H54 (cell line): ENCODE results near the gene SH2D1B.

Experiments
- DNase-seq: peaks from one replicate; pipeline ENCODE4 v3.0.0; 2011; ENCODE audit warnings: low spot score, mixed read lengths; ENCODE audit not compliant: insufficient read length
- FAIRE-seq: peaks from 3 replicates; lab custom pipeline; 2011; peaks lifted over from hg19 to GRCh38; lab: Jason Lieb, UNC
- POLR2A ChIP-seq: IDR thresholded peaks from 2 replicates; pipeline ENCODE4 v1.6.1; 2011; ENCODE audit warnings: low read depth, mild to moderate bottlenecking, low read length

The SH2D1B gene

GRCh38 chr1:162390396-162391185 lies 21.3 kb downstream of the SH2D1B start:
- no peak for DNase-seq
- no peak for FAIRE-seq
- TF ChIP-seq POLR2A: no peak

GRCh38 chr1:162389971-162390370 lies 22.0 kb downstream of the SH2D1B start:
- DNase-seq (no peak), FAIRE-seq (no peak)
- TF ChIP-seq POLR2A: no peak

DNA sequence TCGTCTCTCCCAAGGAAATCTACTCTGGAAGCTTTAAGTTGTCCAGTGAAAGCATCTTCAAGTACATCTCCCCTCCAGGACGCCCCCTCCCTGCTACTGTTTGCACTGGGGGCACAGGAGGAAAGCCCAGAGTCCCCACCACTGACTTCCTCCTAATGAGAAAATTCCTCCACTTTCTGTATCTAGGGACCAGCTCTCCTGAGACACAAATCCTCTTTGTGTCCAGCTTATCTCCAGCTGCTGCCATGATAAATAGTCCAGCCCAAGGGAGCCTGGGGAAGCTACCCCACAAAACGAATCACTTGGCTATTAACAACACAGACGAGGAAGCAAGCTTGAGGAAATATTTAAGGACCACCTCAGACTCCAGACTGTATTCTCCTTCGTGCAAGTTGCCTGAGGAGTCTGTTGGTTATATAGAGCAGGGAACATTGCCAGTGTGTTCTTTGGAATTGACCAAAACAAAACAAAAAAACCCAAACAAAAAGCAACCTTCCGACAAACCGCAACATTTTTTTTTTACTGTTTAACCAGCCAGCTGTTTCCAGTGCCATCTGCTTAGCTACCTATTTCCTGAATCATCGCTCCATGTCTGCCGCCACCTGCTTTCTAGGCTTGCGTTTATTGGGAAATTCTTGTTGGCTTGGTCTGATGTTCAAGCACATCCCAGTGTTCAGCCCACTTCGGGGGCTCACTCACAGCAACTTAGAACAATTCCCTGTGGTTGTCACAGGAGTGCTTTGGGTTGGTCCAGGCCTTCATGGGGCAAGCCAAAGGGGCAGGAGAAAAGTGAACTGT lies 22.7 kb downstream of the SH2D1B start:
- DNase-seq: no peak
- no peak for FAIRE-seq
- no peak for TF ChIP-seq POLR2A

DNA sequence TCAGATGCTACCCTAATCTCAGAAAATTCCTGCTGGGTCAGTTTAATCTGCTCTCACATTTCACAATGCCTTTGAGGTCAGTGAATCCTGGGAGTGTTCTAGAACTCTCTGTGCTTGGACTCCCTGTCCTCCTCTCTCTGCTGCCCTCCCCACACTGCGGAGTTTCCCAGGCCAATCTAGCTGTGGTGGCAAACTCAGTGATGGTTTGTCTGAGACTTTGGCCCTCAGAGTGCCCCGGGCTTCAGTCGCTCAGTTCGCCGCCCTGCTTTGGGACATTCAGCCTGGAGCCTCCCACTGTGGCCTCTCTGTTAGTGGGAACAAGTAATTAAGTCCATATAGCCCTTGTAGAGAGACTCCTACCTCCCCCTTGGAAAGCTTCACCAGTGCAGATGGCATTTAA lies 23.3 kb downstream of the SH2D1B start:
- DNase-seq: no peak

DNA sequence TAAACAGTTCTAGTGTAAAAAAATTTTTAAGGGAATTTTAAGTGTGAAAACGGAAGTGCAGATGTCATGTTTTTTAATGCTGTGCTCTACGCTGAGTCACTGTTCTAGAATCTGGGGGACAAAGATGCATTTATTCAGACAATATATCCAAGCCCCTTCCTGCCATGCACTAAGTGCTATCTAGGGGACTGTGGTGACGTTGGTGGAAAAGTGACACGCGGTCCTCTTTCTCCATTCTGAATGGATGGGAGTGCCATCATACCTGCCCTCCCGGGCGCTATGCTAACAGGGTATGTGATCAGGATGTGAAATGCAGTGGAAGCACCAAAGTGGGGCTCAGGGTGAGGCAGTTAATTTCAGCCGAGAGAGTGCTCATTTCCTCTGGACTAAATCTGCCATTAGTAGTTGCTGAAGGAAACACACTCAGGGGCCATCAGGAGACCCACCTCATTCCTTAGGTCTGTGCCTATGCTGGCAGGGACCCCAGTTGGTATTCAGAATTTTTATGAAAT lies 23.8 kb downstream of the SH2D1B start:
- FAIRE-seq (no peak), DNase-seq (no peak)
- TF ChIP-seq POLR2A: no peak

More for the DNA sequence above, 23.3 kb downstream of the SH2D1B start:
- TF ChIP-seq POLR2A: no peak
- FAIRE-seq: no peak

GRCh38 chr1:162387226-162388082 lies 24.5 kb downstream of the SH2D1B start:
- TF ChIP-seq POLR2A: no peak
- DNase-seq: no peak
- FAIRE-seq: no peak

DNA sequence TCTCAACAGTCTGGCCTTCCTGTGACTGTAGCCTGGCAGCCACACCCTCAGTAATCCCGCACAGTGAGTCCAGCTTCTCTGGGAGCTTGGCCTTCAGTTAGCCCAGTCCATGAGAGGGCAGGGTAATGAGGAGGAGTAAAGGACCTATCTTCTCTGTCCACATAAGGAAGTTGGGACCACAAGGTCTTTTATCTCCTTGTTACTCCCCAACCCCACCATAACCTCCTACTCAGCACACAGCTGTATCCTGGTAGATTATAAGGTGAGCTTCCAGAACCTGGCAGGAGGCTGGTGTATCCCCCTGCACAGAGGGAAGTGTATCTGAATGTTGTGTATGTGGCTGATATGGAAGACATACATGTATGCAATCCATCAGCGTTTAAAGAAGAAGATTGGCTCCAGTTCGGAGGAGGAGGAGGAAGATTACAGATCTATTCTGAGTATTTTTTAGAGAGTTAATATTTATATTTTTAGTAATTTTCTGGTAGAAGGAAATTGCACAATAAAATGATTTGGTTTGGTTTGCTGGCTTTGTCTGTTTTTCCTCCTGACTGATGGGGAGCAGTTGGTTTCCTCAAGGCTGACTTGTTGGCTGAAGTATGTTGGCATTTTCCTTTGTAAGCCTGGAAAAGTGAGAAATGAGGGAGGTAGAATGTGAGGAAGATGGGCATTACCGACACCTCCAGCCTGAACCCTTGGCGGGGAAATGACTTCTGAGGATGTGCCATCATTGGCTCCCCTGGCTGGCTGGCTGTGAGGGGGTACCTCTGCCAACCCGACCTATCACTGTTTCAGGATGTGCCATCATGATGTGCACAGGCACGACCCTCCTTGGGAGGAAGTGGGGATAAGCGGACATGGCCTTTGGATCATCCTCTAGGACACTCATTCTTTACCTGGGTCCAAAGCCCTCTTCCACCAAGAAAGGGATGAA lies 25.4 kb downstream of the SH2D1B start:
- DNase-seq: no peak
- FAIRE-seq: no peak
- TF ChIP-seq POLR2A: no peak

GRCh38 chr1:162385702-162386101 lies 26.2 kb downstream of the SH2D1B start:
- TF ChIP-seq POLR2A: no peak
- DNase-seq (no peak), FAIRE-seq (no peak)

- no peak for DNase-seq
- no peak for TF ChIP-seq POLR2A
- no peak for FAIRE-seq
Measured at GRCh38 chr1:162385280-162385623, 26.7 kb downstream of the SH2D1B start.

- FAIRE-seq (no peak), DNase-seq (no peak)
- no peak for TF ChIP-seq POLR2A
Measured at GRCh38 chr1:162384601-162385279, 27.2 kb downstream of the SH2D1B start.

- no peak for DNase-seq
- FAIRE-seq: no peak
- no peak for TF ChIP-seq POLR2A
Measured at GRCh38 chr1:162384116-162384515, 27.8 kb downstream of the SH2D1B start.

DNA sequence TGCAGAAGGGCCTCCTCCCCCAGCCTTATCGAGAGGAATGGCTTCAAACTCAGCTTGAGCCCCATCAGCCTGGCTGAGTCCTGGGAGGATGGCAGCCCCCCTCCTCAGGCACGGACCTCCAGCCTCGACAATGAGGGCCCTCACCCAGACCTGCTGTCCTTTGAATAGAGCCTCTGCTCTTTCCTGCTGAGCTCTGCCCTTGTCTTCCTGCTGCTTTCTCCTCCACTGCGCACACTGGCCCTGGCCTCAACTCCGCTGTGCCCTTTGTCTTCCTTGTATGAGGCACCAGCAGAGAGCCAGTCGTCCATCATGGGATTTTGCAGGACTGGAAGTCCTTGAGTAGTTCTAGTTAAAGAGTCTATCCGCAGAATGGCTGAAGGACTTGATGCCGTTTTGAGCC lies 28.4 kb downstream of the SH2D1B start:
- FAIRE-seq: no peak
- no peak for DNase-seq
- TF ChIP-seq POLR2A: no peak

GRCh38 chr1:162383091-162383490 lies 28.8 kb downstream of the SH2D1B start:
- no peak for FAIRE-seq
- TF ChIP-seq POLR2A: no peak
- no peak for DNase-seq
